Stimulated activated CD4-positive, alpha-beta T cell treated with anti-CD3 and anti-CD28 coated beads, Interleukin-1b, Interleukin-23, amount 100 ng/mL, for 4 hours (primary cell): Measurements from ENCODE around the gene RFLNA.
"Not testable (repeated sequence)": the region's sequence is repeated elsewhere in the genome, so short reads cannot be mapped to it uniquely, and the experiment has no call there.

Experiments
- DNase-seq, 2 donors: peaks; one replicate each; pipeline ENCODE4 v3.0.0-alpha.2; 2020; ENCODE audit warnings: low read depth in 2 of 2

RFLNA gene

DNA sequence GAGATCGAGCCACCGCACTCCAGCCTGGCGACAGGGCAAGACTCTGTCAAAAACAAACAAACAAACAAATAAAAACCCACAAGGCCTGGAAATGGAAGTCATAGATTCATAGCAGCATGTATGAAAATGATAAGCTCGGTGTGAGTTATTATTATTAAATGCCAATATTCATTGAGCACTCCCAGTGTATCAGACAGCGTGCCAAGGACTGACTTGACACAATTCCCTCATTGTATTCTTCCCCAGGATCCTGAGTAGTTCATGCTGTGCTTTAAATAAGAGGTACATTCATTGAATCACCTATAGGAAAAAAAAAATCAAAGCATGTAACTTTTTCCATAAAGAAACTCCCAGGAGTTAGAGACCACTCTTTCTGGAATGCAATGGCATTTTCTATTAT lies 12.6 kb upstream of the RFLNA start:
- no peak for DNase-seq

DNA sequence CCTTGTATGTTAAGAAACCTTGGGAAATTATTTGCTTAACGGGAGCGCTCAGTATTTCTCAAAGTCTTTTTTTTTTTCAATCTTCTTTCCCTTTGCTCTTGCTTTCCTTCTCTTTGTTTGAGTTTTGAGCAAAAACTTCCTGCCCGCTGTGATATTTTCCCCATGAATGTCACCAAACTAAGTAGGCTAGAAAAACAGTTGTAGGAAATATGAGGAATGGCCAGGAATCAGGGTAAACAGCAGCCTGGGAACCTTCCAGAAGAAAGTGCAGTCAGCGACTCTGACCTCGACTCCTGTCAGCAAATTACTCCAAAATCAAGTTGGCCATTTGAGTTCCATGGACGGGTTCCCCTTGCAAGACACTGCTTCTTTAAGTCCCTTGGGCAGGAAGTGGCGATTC lies 11.6 kb upstream of the RFLNA start:
- DNase-seq, result no peak

DNA sequence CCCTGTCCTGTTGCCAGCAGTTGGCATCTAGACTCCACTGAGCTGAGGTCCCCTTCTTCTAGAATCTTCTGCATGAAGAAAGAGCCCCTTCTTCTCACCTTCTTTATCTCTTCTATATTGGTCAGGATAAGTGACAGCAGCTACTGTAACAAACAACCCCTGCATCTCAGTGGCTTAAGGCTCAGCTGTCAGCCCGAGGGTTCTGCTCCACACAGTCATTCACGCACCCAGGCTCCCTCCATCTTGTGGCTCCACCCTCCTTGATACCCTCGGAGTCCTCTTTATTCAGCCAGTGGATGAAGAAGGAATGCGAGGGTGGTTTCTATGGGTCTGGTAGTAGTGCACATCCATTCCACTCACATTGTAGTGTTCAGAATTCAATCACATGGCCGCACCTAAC lies 10.5 kb upstream of the RFLNA start:
- DNase-seq, result no peak

DNA sequence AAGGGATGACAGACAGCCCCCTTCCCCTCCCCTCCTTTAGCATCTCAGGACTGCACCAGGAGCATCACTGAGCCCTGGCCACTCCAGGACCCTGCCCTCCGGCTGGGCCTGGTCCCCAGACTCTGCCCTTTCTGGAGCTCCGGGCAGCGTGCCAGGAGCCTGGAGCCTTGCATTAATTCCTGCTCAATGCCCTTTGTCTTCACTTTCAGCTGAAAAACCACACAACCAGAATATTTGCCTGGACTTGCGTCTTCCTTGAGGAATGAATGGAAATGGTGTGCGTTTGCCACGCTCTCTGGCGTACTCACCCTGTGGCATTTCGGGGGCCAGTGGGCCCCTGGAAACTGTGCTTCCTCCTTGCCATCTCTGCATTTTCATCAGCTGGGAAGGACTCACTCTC lies 8.5 kb upstream of the RFLNA start:
- DNase-seq, result no peak

DNA sequence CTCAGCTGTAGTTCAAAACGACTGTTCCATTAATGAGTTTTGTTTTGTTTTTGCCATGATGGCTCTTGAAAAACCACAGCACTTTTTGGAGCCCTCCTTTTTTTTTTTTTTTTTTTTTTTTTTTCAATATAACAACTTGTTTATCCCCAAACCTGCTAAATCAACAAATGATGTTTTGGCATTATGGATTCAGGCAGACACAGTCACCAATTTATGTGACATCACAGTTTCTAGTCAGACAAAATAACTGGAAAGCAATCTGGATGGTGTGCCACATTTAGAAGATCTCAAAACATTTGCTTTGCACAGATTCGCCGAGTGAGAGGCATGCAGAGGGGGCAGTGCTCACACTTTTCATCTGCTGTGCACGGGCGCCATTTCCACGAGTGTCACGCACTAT lies 7.9 kb upstream of the RFLNA start:
- no peak for DNase-seq

DNA sequence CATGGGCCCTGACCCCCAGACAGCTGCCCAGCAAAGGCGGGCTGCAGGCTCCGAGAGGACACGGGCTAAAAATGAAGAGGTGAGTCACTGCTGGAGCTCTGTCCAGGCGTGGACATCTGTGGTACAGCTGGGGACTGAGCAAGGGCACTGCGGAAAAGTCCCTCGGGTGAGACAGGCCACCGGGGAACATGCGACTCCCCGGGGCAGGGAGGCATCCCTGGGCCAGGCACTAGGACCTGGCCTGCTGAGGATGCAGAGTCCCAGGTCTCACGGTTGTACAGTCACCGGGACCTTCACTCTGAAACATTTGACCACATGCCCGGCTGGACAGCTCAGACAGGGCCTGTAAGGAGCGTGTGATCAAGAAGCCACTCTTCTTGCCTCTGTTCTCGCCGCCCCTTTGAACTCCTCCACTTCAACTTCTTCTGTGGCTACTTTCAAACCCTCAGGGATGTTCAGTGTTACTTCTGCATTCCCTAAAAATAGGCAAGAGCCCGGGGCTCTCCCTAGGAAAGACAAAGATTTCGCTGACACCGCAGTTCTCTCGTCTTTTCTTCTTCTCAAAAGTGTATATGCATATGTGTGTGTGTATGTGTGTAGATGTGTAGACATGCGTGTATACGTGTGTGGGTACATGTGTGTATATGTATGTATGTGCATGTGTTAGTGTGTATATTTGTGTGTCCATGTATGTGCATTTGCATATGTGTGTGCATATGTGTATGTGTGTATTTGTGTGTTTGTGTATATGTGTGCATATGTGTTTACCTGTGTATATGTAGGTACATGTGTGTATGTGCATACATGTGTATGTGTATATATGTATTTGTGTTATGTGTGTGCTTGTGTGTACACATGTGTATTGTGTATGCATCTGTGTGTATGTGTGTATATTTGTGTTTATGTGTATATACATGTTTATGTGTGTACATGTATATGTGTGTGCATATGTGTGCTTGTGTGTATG lies 5.0 kb upstream of the RFLNA start:
- no peak for DNase-seq

DNA sequence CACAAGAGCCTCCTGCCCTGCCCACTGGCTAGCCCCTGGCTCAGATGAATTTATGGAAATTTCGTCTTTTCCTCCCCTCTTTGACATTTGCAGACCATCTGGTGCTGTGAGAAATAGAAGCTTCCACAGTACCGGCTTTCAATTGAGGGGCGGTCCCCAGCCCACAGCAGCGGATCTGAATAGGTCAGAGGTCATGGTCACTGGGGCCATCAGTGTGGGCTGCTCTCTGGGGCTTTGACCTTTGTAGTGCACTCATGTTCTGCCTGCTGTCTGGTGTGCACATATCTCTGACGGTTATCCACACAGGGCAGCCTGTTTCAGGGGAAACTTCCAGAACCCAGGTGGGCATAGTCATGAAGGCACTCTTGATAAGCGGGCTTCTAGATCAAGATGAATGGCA lies 2.5 kb upstream of the RFLNA start:
- DNase-seq, result no peak

DNA sequence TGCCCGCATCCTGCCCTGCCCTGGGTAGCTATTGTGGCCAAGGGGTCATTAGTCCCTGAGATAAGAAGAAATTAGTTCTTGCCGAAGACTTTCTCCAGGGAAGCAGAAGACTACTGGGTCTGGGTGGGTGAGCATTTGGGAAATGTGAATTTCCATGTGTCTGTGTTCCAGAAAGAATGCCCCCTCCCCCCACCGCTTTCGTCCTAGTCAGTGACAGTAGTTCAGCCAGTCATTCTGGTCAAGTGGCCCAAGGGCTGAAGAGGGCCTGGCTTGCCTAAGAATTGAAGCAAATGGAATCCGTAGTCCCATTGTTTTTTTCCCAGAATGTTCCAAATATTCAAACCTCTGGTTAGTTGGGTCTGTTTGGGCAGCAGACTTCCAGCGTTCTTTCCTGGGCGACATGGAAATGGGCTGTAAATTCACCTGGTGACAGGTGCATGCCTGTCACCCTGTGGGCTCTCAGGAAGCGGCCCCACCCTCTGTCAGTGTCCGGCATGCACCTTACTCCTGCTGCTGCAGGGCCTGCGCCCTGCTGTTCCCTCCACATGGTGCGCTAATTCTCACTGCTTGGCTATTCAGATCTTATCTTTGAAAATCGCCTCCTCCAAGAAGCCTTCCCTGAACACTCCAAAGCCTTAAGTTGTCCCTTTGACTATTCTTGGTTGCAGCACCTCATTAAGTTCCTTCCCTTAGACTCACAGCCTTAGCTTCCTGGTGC lies 1.4 kb upstream of the RFLNA start:
- no peak for DNase-seq

DNA sequence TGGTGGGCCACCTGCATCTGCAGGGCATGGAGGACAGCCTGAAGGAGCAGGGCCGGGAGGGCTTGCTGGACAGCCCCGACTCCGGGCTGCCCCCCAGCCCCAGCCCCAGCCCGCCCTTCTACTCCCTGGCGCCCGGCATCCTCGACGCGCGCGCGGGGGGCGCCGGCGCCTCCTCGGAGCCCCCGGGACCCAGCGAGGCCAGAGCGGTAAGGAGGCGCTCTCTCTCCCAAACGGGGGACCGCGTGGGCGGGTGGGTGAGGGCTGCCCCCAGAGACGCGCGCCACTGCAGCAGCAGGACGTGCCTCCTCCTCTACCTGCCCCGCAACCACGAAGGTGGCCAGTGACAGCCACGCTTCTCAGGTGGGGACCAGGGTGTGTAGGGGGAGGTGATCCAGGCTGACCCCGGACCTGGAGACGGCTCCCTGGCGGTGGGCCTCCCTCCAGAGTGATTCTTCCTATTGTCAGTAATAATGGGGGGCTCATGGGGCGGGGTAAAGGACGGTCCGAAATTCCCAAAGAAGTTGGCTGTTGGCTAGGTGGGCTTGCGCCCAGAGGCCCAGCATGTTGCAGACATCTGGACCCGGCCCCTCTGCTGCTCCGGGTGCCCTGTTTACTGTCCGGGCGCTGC lies 652 bp downstream of the RFLNA start:
- DNase-seq, result no peak

DNA sequence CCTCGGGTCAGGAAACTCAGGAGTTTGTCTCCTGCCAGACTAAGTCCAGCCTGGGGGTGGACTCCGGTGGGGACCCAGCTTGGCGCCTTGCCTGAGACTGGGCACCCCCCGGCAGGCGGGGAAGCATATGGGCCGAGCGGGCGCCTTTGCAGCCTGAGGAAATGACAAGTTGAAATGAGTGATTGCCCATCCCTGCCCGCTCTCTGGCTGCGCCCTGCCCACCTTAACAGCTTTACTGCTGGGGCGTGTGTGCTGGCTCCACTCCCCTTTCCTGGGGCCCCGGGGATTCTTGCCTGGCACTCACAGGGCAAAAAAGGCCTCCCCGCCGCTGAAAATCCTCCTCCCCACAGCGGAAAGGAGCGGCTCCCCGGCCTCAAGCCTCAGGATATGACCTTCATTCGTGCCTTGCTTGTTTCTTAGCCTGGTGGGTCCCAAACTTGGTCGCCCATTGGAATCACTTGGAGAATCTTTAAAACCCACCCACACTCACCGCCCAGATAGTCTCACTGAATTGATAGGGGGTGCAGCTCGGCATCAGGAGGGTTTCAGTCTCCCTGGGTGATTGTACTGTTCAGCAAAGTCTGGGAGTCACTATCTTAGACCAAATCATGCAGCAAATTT lies 1.5 kb downstream of the RFLNA start:
- no peak for DNase-seq

DNA sequence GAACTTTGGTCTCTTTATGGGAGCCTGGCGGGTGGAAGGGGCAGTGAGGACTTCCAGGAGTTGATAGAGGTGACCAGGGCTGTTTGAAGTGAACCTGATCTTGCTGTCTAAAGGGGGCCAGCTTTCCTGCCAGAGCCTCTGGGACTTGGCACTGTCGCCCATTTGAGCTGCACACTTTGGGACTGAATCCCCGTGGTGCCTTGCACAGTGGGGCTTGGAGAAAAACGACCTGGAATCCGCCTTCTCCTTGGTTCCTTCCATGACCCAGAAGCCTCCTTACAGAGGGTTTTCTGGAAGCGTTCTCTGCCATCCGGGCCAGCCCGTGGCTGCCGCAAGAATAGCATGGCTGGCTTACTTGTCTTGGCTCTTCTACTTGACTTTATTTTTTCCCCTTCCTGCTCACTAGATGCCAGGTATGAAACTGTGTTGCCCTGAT lies 2.0 kb downstream of the RFLNA start:
- DNase-seq, result no peak

DNA sequence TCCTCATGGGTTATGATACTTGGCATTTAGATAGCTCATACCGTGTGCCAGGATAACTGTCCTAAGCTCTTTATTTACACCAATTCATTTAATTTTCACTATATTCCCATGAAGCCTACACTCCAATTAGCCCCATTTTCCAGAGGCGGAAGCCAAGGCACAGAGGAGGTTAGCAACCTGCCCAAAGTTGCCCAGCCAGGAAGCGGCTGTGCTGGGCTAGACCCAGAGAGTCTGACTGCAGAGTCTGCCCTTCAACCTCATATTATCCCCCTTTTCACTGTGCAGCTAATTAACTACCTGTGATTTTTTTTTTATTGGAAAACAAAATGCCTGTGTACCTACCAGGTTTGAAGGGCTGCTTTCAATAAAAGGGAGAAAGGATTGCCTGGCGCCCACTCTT lies 2.5 kb downstream of the RFLNA start:
- DNase-seq, result no peak

DNA sequence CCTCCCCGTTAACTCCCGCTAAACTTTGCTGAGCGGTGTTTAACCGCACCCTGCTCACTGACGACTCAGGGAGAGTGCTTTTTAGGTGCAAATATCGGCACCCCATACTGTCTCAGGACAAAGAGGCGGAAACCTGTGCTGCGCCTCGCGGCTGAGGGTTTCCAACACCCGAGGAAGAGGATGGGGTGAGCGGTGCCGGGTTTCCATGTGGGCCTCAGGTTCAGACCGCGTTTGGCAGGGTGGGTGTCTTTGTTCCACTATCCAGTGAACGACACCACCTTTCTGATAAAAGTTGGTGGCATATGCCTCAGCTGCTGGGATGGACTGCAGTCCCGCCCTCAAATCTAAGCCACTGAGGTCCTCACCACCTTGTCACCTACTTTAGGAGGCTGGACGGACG lies 3.0 kb downstream of the RFLNA start:
- no peak for DNase-seq

DNA sequence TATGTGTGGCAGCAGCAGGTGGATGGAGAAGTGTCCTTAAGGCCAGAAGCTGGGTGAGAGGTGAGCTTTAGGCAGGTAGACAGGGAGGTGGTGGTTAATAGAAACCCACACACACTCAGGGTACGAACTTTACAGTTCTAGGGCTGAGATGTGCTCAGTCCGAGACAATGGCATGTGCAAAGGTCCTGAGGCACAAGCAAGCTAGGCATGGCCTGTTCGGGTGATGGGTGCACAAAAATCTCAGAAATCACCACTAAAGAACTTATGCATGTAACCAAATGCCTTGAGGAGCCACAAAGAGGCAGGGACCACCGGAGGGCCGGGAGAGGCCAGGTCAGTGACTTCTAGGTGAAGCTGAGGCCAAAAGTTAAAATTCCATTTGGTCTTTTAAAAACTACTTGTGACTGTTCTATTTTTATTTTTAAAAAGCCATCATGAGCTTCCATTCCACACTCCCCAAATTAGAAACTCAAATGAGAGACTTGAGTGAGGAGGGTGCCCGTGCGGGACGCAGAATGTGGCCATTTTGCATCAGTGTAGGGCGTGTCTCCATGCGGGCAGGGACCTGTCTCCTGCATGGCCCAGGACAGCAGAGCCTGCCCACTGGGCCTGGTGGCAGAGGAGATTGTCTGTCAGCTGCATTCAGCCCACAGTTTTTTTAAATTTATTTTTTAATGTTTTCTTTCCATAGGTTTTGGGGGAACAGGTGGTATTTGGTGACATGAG lies 4.0 kb downstream of the RFLNA start:
- no peak for DNase-seq

DNA sequence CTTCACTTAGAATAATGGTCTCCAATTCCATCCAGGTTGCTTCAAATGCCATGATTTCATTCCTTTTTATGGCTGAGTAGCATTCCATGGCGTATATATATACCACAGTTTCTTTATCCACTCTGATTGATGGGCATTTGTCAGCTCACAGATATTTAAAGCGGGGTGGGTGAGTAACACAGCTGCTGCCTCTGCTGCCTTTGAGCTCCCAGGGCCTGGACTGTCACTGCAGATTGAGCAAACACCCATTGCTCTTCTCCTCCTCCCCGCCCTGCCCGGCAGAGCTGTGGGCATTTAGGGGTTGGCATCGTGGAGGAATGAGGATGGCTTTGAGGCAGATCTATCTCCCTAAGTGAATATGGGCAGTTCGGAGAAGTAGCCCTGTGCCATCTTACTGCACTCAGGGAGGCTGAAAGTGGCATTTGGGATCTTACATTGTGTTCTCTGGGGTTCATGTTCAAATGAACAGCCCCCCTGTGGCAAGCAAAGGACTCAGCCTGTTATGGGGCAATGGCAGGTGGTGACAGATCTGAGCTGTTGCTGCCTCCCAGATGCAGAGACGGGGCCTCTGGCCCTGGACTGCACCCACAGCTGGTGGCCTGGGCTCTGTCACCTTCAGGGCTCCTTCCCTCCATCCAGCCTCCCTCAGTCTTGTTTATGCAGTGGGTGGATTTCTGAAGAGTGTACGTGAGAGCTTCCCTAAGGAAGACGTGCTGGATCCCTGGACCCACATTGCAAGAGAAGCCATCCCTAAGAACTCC lies 4.9 kb downstream of the RFLNA start:
- DNase-seq, result no peak

DNA sequence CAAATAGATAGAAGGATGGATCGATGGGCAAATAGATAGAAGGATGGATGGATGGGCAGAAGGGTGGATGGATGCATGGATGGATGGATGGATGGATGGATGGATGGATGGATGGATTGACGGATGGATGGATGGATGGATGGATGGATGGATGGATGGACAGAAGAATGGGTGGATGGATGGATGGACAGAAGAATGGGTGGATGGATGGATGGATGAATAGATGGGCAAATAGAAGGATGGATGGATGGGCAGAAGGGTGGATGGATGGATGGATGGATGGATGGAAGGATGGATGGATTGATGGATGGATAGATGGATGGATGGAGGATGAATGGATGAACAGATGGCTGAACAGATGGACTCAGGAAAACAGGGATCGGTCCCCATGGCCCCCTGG lies 5.8 kb downstream of the RFLNA start:
- DNase-seq, result not testable (repeated sequence)

DNA sequence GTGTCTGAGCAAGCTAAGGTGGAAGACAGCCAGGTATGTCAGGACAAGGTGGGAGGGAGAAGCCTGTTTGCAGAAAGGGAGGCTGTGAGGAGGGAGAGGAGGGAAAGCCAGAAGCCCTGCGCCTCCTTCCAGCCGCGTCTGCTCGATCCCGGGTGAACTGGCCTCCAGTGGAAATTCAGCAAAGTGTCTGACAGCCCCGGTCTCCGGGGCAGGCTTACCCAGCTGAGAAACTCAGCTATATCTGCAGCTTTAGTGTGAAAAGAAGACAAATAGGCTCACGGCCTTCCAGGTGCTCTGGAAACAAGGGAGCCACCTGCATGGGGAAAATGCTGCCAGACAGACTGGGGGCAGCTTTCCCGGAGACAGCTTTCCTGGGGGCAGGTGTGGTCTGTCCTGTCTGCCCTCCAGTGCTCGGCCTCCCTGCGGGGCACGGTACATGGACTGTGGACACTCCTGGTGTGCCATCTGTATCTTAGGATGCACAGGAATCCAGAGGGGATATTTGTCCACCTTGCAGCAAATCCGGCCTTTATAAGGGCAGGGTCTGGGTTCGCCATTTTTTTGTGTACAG lies 6.3 kb downstream of the RFLNA start:
- no peak for DNase-seq

DNA sequence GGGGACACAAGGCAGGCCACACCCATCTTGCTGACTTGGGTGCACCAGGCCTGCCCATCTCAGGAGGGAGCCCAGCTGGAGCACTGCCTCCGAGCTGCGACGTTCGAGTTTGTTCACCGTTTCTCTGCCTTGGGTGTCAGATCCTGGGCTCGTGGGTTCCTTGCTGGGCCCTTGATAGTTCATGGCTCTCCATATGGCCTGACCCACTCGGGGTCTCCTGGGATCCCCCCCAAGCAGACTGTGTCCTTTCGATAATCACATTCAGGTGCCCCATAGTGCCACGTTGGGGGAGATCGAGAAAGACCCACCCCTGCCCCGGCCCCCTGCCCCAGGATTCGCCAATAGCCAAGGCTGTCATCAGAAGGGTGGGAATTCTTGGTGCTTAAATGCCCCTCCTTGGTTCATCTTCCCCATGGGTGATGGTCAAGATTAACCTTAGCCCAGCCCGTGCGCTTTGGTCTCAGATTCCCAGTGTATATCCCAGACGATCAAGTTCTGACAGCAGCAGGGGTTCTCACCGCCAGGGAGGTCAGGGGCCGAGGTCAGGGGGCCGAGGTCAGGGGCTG lies 7.4 kb downstream of the RFLNA start:
- no peak for DNase-seq

DNA sequence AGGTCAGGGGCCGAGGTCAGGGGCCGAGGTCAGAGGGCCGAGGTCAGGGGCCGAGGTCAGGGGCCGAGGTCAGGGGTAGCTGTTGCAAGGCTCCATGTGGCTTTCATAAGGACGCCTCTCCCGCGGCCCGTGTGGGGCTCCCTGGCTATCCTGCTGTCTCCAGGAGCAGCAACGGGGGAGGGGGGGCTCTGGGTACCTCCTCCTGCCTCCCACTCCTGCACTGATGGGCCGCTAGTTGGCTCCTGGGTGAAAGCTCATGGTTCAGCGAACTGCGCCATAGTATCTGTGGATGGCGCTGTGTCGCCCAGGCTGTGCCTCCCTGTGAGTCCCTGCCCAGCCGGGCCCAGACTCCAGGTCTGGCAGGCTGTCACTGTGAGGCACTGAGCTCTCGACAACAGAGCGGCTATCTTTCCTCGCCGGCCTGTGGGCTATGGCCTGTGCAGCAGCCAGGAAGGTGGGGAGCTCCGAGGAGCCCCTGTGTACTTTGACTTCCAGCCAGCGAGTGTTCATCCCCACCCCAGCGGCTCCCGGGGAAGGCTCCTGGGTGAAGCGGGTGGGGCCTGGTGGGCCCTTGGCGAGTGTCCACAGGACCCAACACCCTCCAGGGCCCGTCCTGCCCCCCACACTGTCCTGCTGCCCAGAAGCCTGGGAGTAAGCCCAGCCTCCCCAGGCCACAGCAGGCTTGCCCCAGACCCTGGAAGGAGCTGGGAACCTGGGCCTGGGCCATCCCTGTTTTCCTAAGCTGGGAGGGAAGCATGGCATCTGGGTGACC lies 8.1 kb downstream of the RFLNA start:
- DNase-seq, result no peak
